ENCODE data around the gene MTAP. TPM values are rescaled to one million over a fixed set of nuclear protein-coding genes. Genes with fewer than 3 reads are reported as not detected.

Gene MTAP
- total and polyA plus RNA-seq, 11 donors = 5.4 to 27.3 (median 18.1) TPM

DNA sequence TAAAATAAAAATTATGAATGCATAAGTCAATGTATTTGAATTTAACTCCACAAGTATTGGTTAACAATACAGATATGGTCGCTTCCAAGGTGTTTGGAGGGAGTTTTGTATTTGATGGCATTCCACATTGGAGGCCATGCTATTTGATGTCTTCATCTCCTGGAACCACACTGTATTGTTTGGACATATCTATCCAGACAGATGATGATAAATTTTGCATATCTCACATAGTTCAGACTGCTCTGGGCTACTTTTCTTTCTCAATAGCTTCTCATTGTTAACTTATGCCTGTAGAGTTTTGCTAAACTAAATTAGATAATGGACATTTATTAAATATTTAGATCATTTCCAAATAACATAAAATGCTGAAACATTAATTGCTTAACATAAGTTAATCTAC is 133.7 kb downstream of the MTAP start:
- peaks cover 0 to 11% (median 0%) of the 10 kb centered on the region in 9 donors for H3K36me3 ChIP-seq
- WGBS, 4 donors = 95 to 100% (median 98%) methylated on average over 1 of the region's 1 CpG
- DNase-seq (no peak), ATAC-seq (no peak)
- no peaks in the 10 kb centered on the region for H3K4me1 ChIP-seq
- intact Hi-C loops (cut with DNase I) = no loop called here
- no peaks in the 10 kb centered on the region for H3K9me3 ChIP-seq
- no peak overlapping the region for H3K27ac ChIP-seq
- TF ChIP-seq, protein P1, sequence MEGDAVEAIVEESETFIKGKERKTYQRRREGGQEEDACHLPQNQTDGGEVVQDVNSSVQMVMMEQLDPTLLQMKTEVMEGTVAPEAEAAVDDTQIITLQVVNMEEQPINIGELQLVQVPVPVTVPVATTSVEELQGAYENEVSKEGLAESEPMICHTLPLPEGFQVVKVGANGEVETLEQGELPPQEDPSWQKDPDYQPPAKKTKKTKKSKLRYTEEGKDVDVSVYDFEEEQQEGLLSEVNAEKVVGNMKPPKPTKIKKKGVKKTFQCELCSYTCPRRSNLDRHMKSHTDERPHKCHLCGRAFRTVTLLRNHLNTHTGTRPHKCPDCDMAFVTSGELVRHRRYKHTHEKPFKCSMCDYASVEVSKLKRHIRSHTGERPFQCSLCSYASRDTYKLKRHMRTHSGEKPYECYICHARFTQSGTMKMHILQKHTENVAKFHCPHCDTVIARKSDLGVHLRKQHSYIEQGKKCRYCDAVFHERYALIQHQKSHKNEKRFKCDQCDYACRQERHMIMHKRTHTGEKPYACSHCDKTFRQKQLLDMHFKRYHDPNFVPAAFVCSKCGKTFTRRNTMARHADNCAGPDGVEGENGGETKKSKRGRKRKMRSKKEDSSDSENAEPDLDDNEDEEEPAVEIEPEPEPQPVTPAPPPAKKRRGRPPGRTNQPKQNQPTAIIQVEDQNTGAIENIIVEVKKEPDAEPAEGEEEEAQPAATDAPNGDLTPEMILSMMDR (IDR thresholded peaks at IDR 0.05) = no peak
- H3K4me3 ChIP-seq = no peak overlapping the region
- H3K27me3 ChIP-seq = no peaks in the 10 kb centered on the region

DNA sequence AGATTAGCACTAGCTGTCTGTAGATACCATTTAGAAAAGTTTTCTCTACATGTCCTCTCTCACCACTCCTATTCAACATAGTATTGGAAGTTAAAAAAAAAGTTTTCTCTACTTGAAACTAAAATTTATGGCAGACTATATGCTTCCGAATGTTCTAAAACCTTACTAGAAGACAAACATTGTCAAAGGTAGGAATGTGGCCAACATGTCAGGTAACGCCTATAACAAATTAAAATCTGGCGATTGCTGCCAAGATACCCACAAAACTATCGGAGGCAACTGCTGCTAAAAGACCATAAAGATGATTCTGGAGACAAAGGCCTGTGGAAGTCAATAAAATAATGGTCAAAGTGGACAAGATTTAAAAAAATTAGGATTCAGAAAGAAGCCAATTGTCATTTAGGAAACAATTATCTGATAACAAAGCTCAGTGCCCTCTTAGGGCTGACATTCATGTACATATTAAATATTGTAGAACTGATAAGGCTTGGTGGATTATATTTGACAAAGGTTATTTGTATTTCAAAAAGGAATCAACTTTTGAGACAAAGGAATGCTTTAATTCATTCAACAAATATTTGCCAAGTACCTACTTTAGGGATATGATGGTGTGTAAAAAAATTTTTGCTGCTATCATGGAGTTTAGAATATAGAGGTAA is 139.0 kb downstream of the MTAP start:
- Histone ChIP-seq H3K27ac (no peak overlapping the region), H3K27me3 (no peaks in the 10 kb centered on the region), H3K4me1 (no peaks in the 10 kb centered on the region), H3K36me3 (no peaks in the 10 kb centered on the region), H3K4me3 (no peak overlapping the region), H3K9me3 (no peaks in the 10 kb centered on the region)
- intact Hi-C loops (cut with DNase I) = loop anchor here in 1 of 10 donors (5.0 kb wide), 1 partner anchor 251 kb away; no protein-coding TSS in a partner anchor
- ATAC-seq = no peak
- no peak for DNase-seq
- 94 to 97% (median 95%) methylated on average over 4 of the region's 4 CpGs for WGBS, 4 donors
- no peak for TF ChIP-seq POLR2A (IDR thresholded peaks at IDR 0.05)
- TF ChIP-seq, protein P1 (IDR thresholded peaks at IDR 0.05) = no peak

DNA sequence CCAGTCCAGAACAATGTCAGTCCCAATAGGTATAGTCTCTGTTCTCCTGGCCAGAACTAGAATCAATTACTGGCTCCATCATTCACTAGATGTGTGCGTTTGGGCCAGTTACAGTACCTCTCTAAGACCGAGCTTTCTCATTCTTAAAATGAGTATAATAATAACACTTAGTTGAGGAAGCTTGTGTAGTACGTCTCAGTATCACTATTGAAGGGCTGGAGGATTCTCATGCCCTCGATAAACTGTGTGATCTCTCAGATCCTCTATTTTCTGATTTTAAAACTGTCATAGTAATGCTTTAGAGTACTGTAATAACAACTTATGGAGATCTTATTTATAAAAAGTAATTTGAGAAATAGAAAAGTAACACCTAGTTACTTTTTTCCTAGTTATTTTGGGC is 141.0 kb downstream of the MTAP start:
- no peaks in the 10 kb centered on the region for H3K27me3 ChIP-seq
- TF ChIP-seq POLR2A (IDR thresholded peaks at IDR 0.05) = no peak
- TF ChIP-seq, protein P1 (IDR thresholded peaks at IDR 0.05) = no peak
- no peak for ATAC-seq
- H3K36me3 ChIP-seq = no peaks in the 10 kb centered on the region
- 86 to 90% (median 87%) methylated on average over 4 of the region's 4 CpGs for WGBS, 4 donors
- H3K9me3 ChIP-seq = peaks cover 0 to 3% (median 0%) of the 10 kb centered on the region in 12 donors
- no peak overlapping the region for H3K4me3 ChIP-seq
- H3K4me1 ChIP-seq = no peaks in the 10 kb centered on the region
- intact Hi-C loops (cut with DNase I) = loop anchor here in 1 of 10 donors (5.0 kb wide), 1 partner anchor 249 kb away; no protein-coding TSS in a partner anchor
- no peak for DNase-seq
- H3K27ac ChIP-seq = no peak overlapping the region

DNA sequence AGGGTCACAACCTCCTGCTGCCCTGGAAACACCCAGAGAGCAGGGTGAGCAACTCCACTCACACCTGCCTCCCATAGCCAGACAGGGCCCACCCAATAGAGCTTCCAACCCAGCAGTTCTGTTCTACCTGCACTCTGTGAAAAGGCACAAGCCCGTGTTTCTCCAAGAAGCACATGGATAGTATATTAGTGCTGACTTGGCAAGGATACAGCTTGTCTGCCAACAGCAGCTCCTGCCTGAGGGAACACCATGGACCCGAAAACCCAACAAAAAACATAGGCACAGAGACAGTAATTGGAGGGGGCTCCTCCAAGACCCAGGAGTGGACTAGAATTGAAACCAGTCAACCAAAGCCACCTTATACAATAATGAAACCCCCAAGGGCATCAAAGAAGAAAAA is 143.2 kb downstream of the MTAP start:
- ATAC-seq (no peak), DNase-seq (no peak)
- Histone ChIP-seq H3K36me3 (no peaks in the 10 kb centered on the region), H3K27ac (no peak overlapping the region), H3K27me3 (no peaks in the 10 kb centered on the region), H3K9me3 (peaks cover 0 to 3% (median 0%) of the 10 kb centered on the region in 12 donors), H3K4me3 (no peak overlapping the region), H3K4me1 (no peaks in the 10 kb centered on the region)
- TF ChIP-seq, protein P1 (IDR thresholded peaks at IDR 0.05) = no peak
- no peak for TF ChIP-seq POLR2A (IDR thresholded peaks at IDR 0.05)
- 90 to 97% (median 92%) methylated on average over 2 of the region's 2 CpGs for WGBS, 4 donors
- intact Hi-C loops (cut with DNase I) = no loop called here
